Measurements from ENCODE around the gene ATP10B.

Gene ATP10B

DNA sequence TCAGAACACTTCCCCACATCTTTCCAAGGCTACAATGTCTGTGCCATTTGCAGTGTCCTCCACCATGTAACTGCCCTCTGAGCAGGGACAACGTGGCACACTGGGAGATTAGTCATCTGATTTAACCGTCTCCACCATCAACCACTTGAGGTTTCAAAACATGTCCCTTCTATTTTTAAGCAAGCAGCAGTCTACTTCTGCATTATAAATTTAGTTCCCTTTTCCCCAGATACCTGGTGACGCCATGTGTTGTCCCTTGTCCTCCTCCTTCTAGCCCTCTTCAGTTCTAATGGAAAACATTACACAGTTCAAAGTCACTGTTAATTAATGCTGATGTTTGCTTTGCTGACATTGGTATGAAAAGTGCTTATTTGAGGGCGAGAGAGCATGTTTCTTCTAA is 52.8 kb downstream of the ATP10B start:
- TF ChIP-seq JUND (IDR thresholded peaks at IDR 0.05; ENCODE audit: low read depth): no peak
- DNase-seq (ENCODE audit: low read depth in 1 of 2, low spot score in 1 of 2): no peak
- in situ Hi-C loops (cut with HindIII; ENCODE audit: low pct_unique_long_range_greater_than_20kb, low sequenced_read_pairs): no loop called here

DNA sequence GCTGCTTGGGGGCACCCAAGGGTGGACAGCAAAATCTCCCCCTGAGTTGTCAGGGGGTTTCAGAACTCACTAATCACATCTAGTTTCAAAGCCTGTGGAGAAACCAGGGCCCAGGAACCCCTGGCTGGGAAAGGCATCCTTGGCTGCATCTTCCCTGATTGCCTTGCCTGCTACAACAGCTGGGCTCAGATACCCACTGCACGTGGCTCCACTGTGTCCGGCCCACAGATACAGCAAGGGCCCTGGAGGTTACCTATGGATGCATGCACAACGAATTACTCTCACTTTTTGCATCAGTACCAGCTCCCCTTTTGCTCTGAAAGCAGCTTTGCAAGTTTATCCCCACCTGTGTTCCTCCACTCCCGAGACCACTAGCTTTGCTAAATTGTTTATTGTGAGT is 55.0 kb downstream of the ATP10B start:
- in situ Hi-C loops (cut with HindIII; ENCODE audit: low pct_unique_long_range_greater_than_20kb, low sequenced_read_pairs): no loop called here
- no peak for DNase-seq (ENCODE audit: low read depth in 1 of 2, low spot score in 1 of 2)
- no peak for TF ChIP-seq JUND (IDR thresholded peaks at IDR 0.05; ENCODE audit: low read depth)

DNA sequence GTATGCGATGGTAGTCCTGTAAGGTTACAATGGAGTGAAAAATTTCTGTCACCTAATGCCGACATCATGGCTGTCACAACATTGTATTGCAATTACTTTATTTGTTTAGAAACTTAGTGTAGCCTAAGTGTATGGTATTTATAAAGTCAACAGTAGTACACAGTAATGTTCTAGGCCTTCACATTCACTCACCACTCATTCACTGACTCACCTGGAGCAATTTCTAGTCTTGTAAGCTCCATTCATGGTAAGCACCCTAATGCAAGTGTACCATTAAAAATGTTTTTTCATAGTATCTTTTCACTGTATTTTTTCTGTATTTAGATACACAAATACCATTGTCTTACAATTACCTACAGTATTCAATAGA is 58.5 kb downstream of the ATP10B start:
- DNase-seq (ENCODE audit: low read depth in 1 of 2, low spot score in 1 of 2): no peak
- in situ Hi-C loops (cut with HindIII; ENCODE audit: low pct_unique_long_range_greater_than_20kb, low sequenced_read_pairs): no loop called here
- TF ChIP-seq JUND (IDR thresholded peaks at IDR 0.05; ENCODE audit: low read depth): no peak

- DNase-seq (ENCODE audit: low read depth in 1 of 2, low spot score in 1 of 2): no peak
- in situ Hi-C loops (cut with HindIII; ENCODE audit: low pct_unique_long_range_greater_than_20kb, low sequenced_read_pairs): no loop called here
- TF ChIP-seq JUND (IDR thresholded peaks at IDR 0.05; ENCODE audit: low read depth): no peak
Observed at GRCh38 chr5:160792732-160793529, 59.1 kb downstream of the ATP10B start.

- in situ Hi-C loops (cut with HindIII; ENCODE audit: low pct_unique_long_range_greater_than_20kb, low sequenced_read_pairs): no loop called here
- no peak for DNase-seq (ENCODE audit: low read depth in 1 of 2, low spot score in 1 of 2)
- TF ChIP-seq JUND (IDR thresholded peaks at IDR 0.05; ENCODE audit: low read depth): no peak
Observed at GRCh38 chr5:160792281-160792680, 59.7 kb downstream of the ATP10B start.

GRCh38 chr5:160789219-160789859 is 62.7 kb downstream of the ATP10B start:
- TF ChIP-seq JUND (IDR thresholded peaks at IDR 0.05; ENCODE audit: low read depth): no peak
- in situ Hi-C loops (cut with HindIII; ENCODE audit: low pct_unique_long_range_greater_than_20kb, low sequenced_read_pairs): no loop called here
- DNase-seq (ENCODE audit: low read depth in 1 of 2, low spot score in 1 of 2): no peak

- no peak for DNase-seq (ENCODE audit: low read depth in 1 of 2, low spot score in 1 of 2)
- in situ Hi-C loops (cut with HindIII; ENCODE audit: low pct_unique_long_range_greater_than_20kb, low sequenced_read_pairs): no loop called here
- no peak for TF ChIP-seq JUND (IDR thresholded peaks at IDR 0.05; ENCODE audit: low read depth)
Observed at GRCh38 chr5:160788102-160788660, 63.8 kb downstream of the ATP10B start.

DNA sequence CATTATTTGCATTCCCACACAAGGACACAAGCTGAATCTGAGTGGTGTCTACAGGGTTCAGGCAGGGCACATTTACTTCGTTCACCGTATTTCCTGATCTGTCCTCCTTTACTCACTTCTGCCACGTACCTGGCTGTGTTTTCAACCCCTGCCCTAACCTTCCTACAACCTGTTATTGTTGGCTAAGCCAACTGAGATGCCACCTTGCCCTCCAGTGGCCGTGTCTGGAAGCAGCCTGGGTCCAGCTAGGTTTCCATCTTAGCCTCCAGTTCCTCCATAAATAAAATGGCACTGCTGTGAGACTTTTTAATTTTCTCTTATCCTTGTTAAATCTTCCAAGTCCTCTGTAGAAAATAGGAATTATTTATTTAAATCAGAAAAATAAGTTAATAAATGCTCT is 64.8 kb downstream of the ATP10B start:
- no peak for TF ChIP-seq JUND (IDR thresholded peaks at IDR 0.05; ENCODE audit: low read depth)
- DNase-seq (ENCODE audit: low read depth in 1 of 2, low spot score in 1 of 2): peak; percentile 23 to 66
- in situ Hi-C loops (cut with HindIII; ENCODE audit: low pct_unique_long_range_greater_than_20kb, low sequenced_read_pairs): no loop called here

DNA sequence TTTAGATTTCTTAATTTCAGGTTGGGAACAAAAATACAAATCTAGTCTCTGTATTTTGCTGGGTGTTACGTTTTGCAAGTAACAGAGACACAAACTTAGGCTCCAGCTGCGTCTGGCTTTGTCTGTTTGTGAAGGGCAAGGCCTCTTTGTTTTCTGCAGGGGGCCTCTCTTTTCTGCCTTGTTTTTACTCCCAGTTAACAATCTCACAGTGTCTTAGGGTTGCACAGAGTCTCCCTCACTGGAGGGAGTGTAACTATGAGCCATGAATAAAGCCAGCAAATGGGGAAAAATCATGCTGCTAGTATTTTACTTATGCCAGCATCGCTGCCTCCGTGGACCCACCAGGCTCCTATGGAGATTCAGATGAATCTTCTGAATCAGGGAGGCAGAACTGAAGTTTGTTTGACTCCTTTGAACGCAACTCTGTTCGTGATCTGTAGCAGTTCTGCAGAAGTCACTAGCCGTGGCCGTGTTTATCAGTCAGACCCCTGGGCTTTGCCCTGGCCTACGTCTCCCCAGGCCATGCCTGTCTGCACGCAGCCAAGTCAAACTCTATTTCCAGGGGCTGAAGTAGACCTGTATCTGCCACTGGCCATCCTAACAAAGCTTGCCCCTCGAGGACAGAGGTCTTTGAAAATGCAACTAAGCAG is 77.2 kb downstream of the ATP10B start:
- no peak for DNase-seq (ENCODE audit: low read depth in 1 of 2, low spot score in 1 of 2)
- no peak for TF ChIP-seq JUND (IDR thresholded peaks at IDR 0.05; ENCODE audit: low read depth)
- in situ Hi-C loops (cut with HindIII; ENCODE audit: low pct_unique_long_range_greater_than_20kb, low sequenced_read_pairs): no loop called here

- DNase-seq (ENCODE audit: low read depth in 1 of 2, low spot score in 1 of 2): no peak
- in situ Hi-C loops (cut with HindIII; ENCODE audit: low pct_unique_long_range_greater_than_20kb, low sequenced_read_pairs): no loop called here
- no peak for TF ChIP-seq JUND (IDR thresholded peaks at IDR 0.05; ENCODE audit: low read depth)
Observed at GRCh38 chr5:160773646-160774410, 78.2 kb downstream of the ATP10B start.

GRCh38 chr5:160772854-160773253 is 79.2 kb downstream of the ATP10B start:
- no peak for DNase-seq (ENCODE audit: low read depth in 1 of 2, low spot score in 1 of 2)
- no peak for TF ChIP-seq JUND (IDR thresholded peaks at IDR 0.05; ENCODE audit: low read depth)
- in situ Hi-C loops (cut with HindIII; ENCODE audit: low pct_unique_long_range_greater_than_20kb, low sequenced_read_pairs): no loop called here

DNA sequence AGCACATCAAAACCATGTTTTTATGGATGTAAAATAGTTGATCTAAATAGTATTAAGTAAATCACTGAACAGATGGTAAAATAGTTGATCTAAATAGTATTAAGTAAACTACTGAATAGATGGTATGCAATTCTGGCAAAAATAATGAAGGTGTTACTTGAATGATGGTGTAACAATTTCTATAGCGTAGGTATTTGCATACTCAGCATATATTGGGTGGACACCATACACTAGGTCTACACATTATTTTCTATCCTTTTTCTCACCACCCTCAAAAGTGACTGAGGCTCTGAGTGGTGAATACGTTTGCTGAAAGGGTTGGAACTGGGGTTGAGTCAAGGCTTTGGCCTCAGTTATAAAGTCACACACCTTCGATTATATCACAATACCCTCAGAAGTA is 81.3 kb downstream of the ATP10B start:
- DNase-seq (ENCODE audit: low read depth in 1 of 2, low spot score in 1 of 2): no peak
- in situ Hi-C loops (cut with HindIII; ENCODE audit: low pct_unique_long_range_greater_than_20kb, low sequenced_read_pairs): no loop called here
- no peak for TF ChIP-seq JUND (IDR thresholded peaks at IDR 0.05; ENCODE audit: low read depth)
